Upper lobe of right lung (tissue), 1 donor: ENCODE measurements around the gene C1QL1. TPM values are rescaled to one million over a fixed set of nuclear protein-coding genes. Genes with fewer than 3 reads are reported as not detected.

Source experiments
- ATAC-seq: fragments of 200-7000 bp; cut with Tn5 transposase; one replicate; pipeline ENCODE4 v1.9.1; 2020; ENCODE audit warnings: mild to moderate bottlenecking, moderate library complexity
- DNase-seq: peaks from one replicate; pipeline ENCODE4 v3.0.0-alpha.2; 2020
- H3K27ac ChIP-seq: fragments of 200-600 bp; one replicate; pipeline ENCODE4 v1.8.0; 2022
- H3K27me3 ChIP-seq: fragments of 200-600 bp; one replicate; pipeline ENCODE4 v1.8.0; 2022; ENCODE audit warnings: mild to moderate bottlenecking
- H3K36me3 ChIP-seq: fragments of 200-600 bp; one replicate; pipeline ENCODE4 v1.8.0; 2022
- H3K4me1 ChIP-seq: fragments of 200-600 bp; one replicate; pipeline ENCODE4 v1.8.0; 2022
- H3K4me3 ChIP-seq: fragments of 200-600 bp; one replicate; pipeline ENCODE4 v1.8.0; 2022; ENCODE audit warnings: mild to moderate bottlenecking
- H3K9me3 ChIP-seq: fragments of 200-600 bp; one replicate; pipeline ENCODE4 v1.8.0; 2022
- CTCF ChIP-seq: fragments of 200-600 bp; IDR thresholded peaks from one replicate; pipeline ENCODE4 v1.8.0; 2022; ENCODE audit warnings: antibody characterized with exemption
- intact Hi-C: fragments of 100-400 bp; cut with DNase I; formaldehyde crosslinking; loops from one replicate; pipeline ENCODE4 v1.11.0; 2022
- total RNA-seq: library from RNA; stranded (reverse); fragmentation: NEBNext Ultra II Directional; extraction: Animal tissue kit (Norgen Biotek cat#: 25700); gene quantifications from one replicate; pipeline ENCODE4 v1.2.1, GENCODE V29; 2021
- donor health status: DM: no; HTN: yes; CAD: no; lungs with severe emphysema.

Gene C1QL1
- total RNA-seq, 1 donor from 2014 or later: 0.52 TPM

DNA sequence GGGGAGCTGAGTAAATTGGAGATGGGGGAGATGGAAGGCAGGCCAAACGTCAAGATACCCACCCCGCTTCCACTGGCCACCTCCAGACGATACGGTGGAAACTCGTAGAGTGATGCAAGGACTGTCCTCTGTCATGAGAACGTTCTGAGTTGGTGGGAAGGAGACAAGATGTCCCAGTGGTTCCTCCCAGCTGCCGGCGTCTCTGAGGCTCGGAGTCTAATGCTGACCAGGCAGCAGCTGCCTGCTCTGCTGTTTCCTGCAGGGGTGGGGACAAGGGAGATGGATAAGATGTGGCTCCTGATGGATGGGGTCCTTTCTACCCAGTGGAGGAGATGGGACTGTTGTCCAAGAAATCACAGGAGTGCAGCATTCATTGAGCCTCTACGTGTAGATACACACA is 28.2 kb upstream of the C1QL1 start:
- intact Hi-C loops: no loop called here
- H3K27ac ChIP-seq: no peak overlapping the region
- peaks cover 6% of the 10 kb centered on the region for H3K27me3 ChIP-seq
- no peak for TF ChIP-seq CTCF
- no peak for DNase-seq
- H3K36me3 ChIP-seq: no peaks in the 10 kb centered on the region
- no peak overlapping the region for H3K4me3 ChIP-seq
- no peak for ATAC-seq
- H3K4me1 ChIP-seq: no peaks in the 10 kb centered on the region
- H3K9me3 ChIP-seq: peaks cover 5% of the 10 kb centered on the region

GRCh38 chr17:44995436-44996001 is 27.4 kb upstream of the C1QL1 start:
- Histone ChIP-seq H3K36me3 (no peaks in the 10 kb centered on the region), H3K4me3 (no peak overlapping the region), H3K27ac (no peak overlapping the region), H3K27me3 (peaks cover 6% of the 10 kb centered on the region), H3K4me1 (no peaks in the 10 kb centered on the region), H3K9me3 (peaks cover 5% of the 10 kb centered on the region)
- intact Hi-C loops: no loop called here
- TF ChIP-seq CTCF: no peak
- no peak for DNase-seq
- no peak for ATAC-seq

- ATAC-seq (no peak), DNase-seq (no peak)
- H3K4me3 ChIP-seq: no peak overlapping the region
- no peaks in the 10 kb centered on the region for H3K9me3 ChIP-seq
- H3K27me3 ChIP-seq: peaks cover 30% of the 10 kb centered on the region
- H3K4me1 ChIP-seq: no peaks in the 10 kb centered on the region
- no peaks in the 10 kb centered on the region for H3K36me3 ChIP-seq
- intact Hi-C loops: no loop called here
- H3K27ac ChIP-seq: no peak overlapping the region
- no peak for TF ChIP-seq CTCF
Observed at GRCh38 chr17:44992242-44992939, 24.3 kb upstream of the C1QL1 start.

- no peaks in the 10 kb centered on the region for H3K9me3 ChIP-seq
- no peak for ATAC-seq
Observed at GRCh38 chr17:44990994-44991393, 22.9 kb upstream of the C1QL1 start.

DNA sequence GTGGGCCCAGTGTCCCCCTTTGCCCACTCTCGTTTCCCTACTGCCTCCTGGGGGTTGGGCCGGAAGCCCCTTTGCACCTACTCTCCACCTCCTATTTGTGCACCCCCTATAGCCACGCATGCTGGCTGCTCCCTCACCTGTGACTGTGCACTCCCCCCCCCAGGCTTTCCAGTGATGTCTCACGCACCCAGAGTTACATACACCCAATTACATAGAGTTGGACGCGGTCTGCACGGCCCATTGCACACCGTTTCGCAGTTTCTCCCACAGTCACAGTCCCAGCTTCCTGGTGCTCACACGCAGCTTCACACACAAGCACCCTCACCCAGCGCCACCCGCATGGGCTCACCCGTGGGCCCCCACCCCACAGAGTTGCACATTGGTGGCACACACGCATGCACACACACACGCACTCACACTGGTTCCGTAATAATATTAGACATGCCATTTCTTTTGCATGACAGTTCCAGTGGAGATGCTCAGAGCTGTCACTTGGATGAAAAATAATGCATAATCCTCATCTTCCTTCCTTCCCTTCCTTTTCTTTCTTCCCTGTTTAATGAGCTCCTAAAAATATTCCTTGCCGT is 21.5 kb upstream of the C1QL1 start:
- Histone ChIP-seq H3K27ac (no peak overlapping the region), H3K27me3 (peaks cover 52% of the 10 kb centered on the region), H3K4me3 (no peak overlapping the region), H3K4me1 (no peaks in the 10 kb centered on the region), H3K9me3 (no peaks in the 10 kb centered on the region), H3K36me3 (no peaks in the 10 kb centered on the region)
- intact Hi-C loops: no loop called here
- no peak for TF ChIP-seq CTCF
- DNase-seq (no peak), ATAC-seq (no peak)

More at GRCh38 chr17:44990994-44991393, 22.9 kb upstream of the C1QL1 start:
- H3K4me1 ChIP-seq: no peaks in the 10 kb centered on the region
- TF ChIP-seq CTCF: no peak
- no peak overlapping the region for H3K27ac ChIP-seq
- peaks cover 44% of the 10 kb centered on the region for H3K27me3 ChIP-seq
- no peak overlapping the region for H3K4me3 ChIP-seq
- intact Hi-C loops: no loop called here
- DNase-seq: no peak
- no peaks in the 10 kb centered on the region for H3K36me3 ChIP-seq
